Measurements from ENCODE around the gene DOK6. TPM values are rescaled to one million over a fixed set of nuclear protein-coding genes. Genes with fewer than 3 reads are reported as not detected.

DOK6 gene
- total and polyA plus RNA-seq, 2 of the 13 experiments (the other 11 are each of a cell fraction or from before 2014, with no cell fraction given), result 17.0 to 17.2 TPM

DNA sequence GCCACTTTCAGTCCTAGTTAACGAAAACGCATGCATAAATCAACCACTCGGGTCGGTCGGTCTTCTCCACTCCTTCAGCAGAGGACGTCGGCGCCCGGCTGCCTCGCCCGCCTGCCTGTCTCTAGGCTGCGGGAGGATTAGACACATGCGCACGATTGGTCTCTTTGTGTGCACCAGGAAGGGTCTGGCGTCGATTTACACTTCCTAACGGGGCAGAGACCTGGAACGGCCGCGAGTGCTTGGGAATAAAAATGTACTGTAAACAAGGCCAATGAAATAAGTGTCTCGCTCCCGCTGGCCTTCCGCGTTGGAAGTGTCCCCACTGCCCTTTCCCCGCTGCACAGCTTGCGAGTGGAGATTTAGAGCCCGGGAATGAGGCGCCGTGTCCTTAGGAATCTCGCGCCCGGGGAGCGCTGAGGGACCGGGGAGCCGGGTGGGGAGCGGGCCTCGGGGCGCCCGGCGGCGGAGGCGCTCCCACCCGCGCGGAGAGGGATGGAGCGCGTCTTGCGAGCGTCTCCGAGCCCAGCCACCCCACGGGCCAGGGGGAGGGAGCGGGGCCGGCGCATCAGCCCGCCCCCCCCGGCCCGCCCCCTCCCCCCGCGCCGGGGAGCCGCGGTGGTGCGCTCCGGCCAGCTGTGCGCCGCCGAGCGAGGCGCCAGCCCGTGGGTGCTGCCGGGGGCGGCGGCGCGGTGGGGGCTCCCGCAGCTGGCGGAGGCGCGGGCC, at the start of gene DOK6 (continued):
- TF ChIP-seq, protein P1, sequence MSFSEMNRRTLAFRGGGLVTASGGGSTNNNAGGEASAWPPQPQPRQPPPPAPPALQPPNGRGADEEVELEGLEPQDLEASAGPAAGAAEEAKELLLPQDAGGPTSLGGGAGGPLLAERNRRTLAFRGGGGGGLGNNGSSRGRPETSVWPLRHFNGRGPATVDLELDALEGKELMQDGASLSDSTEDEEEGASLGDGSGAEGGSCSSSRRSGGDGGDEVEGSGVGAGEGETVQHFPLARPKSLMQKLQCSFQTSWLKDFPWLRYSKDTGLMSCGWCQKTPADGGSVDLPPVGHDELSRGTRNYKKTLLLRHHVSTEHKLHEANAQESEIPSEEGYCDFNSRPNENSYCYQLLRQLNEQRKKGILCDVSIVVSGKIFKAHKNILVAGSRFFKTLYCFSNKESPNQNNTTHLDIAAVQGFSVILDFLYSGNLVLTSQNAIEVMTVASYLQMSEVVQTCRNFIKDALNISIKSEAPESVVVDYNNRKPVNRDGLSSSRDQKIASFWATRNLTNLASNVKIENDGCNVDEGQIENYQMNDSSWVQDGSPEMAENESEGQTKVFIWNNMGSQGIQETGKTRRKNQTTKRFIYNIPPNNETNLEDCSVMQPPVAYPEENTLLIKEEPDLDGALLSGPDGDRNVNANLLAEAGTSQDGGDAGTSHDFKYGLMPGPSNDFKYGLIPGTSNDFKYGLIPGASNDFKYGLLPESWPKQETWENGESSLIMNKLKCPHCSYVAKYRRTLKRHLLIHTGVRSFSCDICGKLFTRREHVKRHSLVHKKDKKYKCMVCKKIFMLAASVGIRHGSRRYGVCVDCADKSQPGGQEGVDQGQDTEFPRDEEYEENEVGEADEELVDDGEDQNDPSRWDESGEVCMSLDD (CRISPR knock-in tag; IDR thresholded peaks at IDR 0.05; ENCODE audit: borderline replicate concordance), result no peak
- TF ChIP-seq MXD4 (CRISPR knock-in tag; IDR thresholded peaks at IDR 0.05) (no peak; the same call in 1 of the 2 replicates), SOX13 (IDR thresholded peaks at IDR 0.05) (no peak), SOX13 (CRISPR knock-in tag; conservative IDR thresholded peaks at IDR 0.05 in 1 of 2, IDR thresholded peaks at IDR 0.05 in 1 of 2) (no peak), TEAD2 (CRISPR knock-in tag; IDR thresholded peaks at IDR 0.05) (0 out of 2 replicates have a peak, but pooled peaks have one; percentile 57), ZKSCAN8 (CRISPR knock-in tag; IDR thresholded peaks at IDR 0.05; ENCODE audit: borderline replicate concordance) (no peak), MZF1 (CRISPR knock-in tag; IDR thresholded peaks at IDR 0.05; ENCODE audit: borderline replicate concordance) (no peak), NFATC3 (CRISPR knock-in tag; IDR thresholded peaks at IDR 0.05) (no peak), RFX3 (CRISPR knock-in tag; IDR thresholded peaks at IDR 0.05) (no peak), HDAC6 (IDR thresholded peaks at IDR 0.05; ENCODE audit: low read depth, low read length) (no peak), STAT5B (CRISPR knock-in tag; IDR thresholded peaks at IDR 0.05) (no peak), EED (CRISPR knock-in tag; IDR thresholded peaks at IDR 0.05) (no peak), CC2D1A (CRISPR knock-in tag; IDR thresholded peaks at IDR 0.05) (no peak), ZNF460 (CRISPR knock-in tag; IDR thresholded peaks at IDR 0.05; ENCODE audit: borderline replicate concordance) (no peak)
- TF ChIP-seq, protein P2, sequence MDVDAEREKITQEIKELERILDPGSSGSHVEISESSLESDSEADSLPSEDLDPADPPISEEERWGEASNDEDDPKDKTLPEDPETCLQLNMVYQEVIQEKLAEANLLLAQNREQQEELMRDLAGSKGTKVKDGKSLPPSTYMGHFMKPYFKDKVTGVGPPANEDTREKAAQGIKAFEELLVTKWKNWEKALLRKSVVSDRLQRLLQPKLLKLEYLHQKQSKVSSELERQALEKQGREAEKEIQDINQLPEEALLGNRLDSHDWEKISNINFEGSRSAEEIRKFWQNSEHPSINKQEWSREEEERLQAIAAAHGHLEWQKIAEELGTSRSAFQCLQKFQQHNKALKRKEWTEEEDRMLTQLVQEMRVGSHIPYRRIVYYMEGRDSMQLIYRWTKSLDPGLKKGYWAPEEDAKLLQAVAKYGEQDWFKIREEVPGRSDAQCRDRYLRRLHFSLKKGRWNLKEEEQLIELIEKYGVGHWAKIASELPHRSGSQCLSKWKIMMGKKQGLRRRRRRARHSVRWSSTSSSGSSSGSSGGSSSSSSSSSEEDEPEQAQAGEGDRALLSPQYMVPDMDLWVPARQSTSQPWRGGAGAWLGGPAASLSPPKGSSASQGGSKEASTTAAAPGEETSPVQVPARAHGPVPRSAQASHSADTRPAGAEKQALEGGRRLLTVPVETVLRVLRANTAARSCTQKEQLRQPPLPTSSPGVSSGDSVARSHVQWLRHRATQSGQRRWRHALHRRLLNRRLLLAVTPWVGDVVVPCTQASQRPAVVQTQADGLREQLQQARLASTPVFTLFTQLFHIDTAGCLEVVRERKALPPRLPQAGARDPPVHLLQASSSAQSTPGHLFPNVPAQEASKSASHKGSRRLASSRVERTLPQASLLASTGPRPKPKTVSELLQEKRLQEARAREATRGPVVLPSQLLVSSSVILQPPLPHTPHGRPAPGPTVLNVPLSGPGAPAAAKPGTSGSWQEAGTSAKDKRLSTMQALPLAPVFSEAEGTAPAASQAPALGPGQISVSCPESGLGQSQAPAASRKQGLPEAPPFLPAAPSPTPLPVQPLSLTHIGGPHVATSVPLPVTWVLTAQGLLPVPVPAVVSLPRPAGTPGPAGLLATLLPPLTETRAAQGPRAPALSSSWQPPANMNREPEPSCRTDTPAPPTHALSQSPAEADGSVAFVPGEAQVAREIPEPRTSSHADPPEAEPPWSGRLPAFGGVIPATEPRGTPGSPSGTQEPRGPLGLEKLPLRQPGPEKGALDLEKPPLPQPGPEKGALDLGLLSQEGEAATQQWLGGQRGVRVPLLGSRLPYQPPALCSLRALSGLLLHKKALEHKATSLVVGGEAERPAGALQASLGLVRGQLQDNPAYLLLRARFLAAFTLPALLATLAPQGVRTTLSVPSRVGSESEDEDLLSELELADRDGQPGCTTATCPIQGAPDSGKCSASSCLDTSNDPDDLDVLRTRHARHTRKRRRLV (CRISPR knock-in tag; IDR thresholded peaks at IDR 0.05), result no peak
- TF ChIP-seq, protein P3, sequence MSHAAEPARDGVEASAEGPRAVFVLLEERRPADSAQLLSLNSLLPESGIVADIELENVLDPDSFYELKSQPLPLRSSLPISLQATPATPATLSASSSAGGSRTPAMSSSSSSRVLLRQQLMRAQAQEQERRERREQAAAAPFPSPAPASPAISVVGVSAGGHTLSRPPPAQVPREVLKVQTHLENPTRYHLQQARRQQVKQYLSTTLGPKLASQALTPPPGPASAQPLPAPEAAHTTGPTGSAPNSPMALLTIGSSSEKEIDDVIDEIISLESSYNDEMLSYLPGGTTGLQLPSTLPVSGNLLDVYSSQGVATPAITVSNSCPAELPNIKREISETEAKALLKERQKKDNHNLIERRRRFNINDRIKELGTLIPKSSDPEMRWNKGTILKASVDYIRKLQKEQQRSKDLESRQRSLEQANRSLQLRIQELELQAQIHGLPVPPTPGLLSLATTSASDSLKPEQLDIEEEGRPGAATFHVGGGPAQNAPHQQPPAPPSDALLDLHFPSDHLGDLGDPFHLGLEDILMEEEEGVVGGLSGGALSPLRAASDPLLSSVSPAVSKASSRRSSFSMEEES (CRISPR knock-in tag; IDR thresholded peaks at IDR 0.05), result 0 out of 2 replicates have a peak, but pooled peaks have one; percentile 30
- TF ChIP-seq, protein P4, sequence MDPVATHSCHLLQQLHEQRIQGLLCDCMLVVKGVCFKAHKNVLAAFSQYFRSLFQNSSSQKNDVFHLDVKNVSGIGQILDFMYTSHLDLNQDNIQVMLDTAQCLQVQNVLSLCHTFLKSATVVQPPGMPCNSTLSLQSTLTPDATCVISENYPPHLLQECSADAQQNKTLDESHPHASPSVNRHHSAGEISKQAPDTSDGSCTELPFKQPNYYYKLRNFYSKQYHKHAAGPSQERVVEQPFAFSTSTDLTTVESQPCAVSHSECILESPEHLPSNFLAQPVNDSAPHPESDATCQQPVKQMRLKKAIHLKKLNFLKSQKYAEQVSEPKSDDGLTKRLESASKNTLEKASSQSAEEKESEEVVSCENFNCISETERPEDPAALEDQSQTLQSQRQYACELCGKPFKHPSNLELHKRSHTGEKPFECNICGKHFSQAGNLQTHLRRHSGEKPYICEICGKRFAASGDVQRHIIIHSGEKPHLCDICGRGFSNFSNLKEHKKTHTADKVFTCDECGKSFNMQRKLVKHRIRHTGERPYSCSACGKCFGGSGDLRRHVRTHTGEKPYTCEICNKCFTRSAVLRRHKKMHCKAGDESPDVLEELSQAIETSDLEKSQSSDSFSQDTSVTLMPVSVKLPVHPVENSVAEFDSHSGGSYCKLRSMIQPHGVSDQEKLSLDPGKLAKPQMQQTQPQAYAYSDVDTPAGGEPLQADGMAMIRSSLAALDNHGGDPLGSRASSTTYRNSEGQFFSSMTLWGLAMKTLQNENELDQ (CRISPR knock-in tag; IDR thresholded peaks at IDR 0.05; ENCODE audit: borderline replicate concordance), result no peak
